Stimulated activated memory B cell treated with anti-CD40 and anti-IgM and Interleukin-4, amounts not matched to agents 10 μg/mL and 1 μg/mL and 100 μg/mL, for 72 hours (primary cell): Measurements from ENCODE around the gene OPA1.
A peak's percentile ranks its signal among the peaks of the same experiment; 100 is the strongest.
"Not testable (repeated sequence)": the region's sequence is repeated elsewhere in the genome, so short reads cannot be mapped to it uniquely, and the experiment has no call there.

ENCODE experiments used
- ATAC-seq: fragments of 150-1000 bp; cut with Tn5 transposase; 2 replicates; pipeline ENCODE4 v1.10.0; 2021
- H3K27ac Mint-ChIP-seq: one replicate; pipeline ENCODE4 v1.8.0; 2022; ENCODE audit warnings: mild to moderate bottlenecking, mixed read lengths
- H3K27me3 Mint-ChIP-seq: one replicate; pipeline ENCODE4 v1.8.0; 2022; ENCODE audit warnings: mixed read lengths
- H3K36me3 Mint-ChIP-seq: one replicate; pipeline ENCODE4 v1.8.0; 2022; ENCODE audit warnings: mixed read lengths
- H3K4me1 Mint-ChIP-seq: one replicate; pipeline ENCODE4 v1.8.0; 2022; ENCODE audit warnings: mixed read lengths
- H3K4me3 Mint-ChIP-seq: one replicate; pipeline ENCODE4 v1.8.0; 2022; ENCODE audit warnings: mild to moderate bottlenecking, moderate library complexity, mixed read lengths
- H3K9me3 Mint-ChIP-seq: one replicate; pipeline ENCODE4 v1.8.0; 2022; ENCODE audit warnings: mixed read lengths

OPA1 gene

GRCh38 chr3:193572426-193572908, 20.5 kb upstream of the OPA1 start:
- Mint-ChIP-seq H3K36me3 (no peaks in the 10 kb centered on the region), H3K27me3 (no peaks in the 10 kb centered on the region), H3K9me3 (no peaks in the 10 kb centered on the region), H3K27ac (no peak overlapping the region), H3K4me3 (no peak overlapping the region), H3K4me1 (no peaks in the 10 kb centered on the region)
- no peak for ATAC-seq

DNA sequence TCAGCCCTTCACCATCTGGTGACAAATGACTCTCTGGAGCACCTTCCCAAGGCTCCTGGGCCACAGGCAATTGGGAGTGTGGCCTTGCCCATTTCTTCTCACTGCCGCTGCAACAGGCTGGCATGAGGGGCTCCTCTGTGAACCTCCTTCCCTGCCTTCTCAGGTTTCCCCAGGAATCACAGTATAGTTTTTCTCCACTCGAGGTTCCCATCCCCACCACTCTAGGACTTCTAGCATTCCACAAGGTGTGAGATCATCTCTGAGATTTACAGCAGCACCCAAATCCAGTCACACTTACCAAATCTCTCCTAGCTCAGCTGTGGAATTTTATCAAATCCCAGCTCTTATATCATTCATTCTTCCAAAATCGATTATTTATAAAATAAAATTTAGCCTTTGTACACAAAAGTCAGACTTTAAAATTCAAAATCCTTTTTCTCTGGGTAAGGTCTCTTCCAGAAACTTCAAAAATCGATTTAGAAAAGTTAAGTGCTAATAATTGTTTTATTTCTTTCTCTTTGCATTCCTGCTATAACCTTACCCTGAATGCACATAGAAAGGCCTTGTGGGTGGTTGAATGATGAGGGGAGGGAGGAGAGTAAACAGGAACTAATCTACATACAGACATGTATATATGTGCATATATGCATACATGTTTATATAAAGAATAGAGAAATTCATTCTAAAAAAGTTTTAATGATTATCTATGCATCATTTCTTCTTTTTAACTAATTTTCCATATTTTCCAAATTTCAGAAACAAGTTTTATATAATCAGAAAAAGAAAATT, 19.4 kb upstream of the OPA1 start:
- H3K27me3 Mint-ChIP-seq, result no peaks in the 10 kb centered on the region
- no peak for ATAC-seq
- no peak overlapping the region for H3K4me3 Mint-ChIP-seq
- H3K9me3 Mint-ChIP-seq, result no peaks in the 10 kb centered on the region
- H3K4me1 Mint-ChIP-seq, result no peaks in the 10 kb centered on the region
- H3K27ac Mint-ChIP-seq, result no peak overlapping the region
- no peaks in the 10 kb centered on the region for H3K36me3 Mint-ChIP-seq

GRCh38 chr3:193574488-193575070, 18.4 kb upstream of the OPA1 start:
- H3K4me1 Mint-ChIP-seq, result no peaks in the 10 kb centered on the region
- no peaks in the 10 kb centered on the region for H3K36me3 Mint-ChIP-seq
- no peak for ATAC-seq
- H3K27me3 Mint-ChIP-seq, result no peaks in the 10 kb centered on the region
- no peaks in the 10 kb centered on the region for H3K9me3 Mint-ChIP-seq
- no peak overlapping the region for H3K27ac Mint-ChIP-seq
- H3K4me3 Mint-ChIP-seq, result no peak overlapping the region

DNA sequence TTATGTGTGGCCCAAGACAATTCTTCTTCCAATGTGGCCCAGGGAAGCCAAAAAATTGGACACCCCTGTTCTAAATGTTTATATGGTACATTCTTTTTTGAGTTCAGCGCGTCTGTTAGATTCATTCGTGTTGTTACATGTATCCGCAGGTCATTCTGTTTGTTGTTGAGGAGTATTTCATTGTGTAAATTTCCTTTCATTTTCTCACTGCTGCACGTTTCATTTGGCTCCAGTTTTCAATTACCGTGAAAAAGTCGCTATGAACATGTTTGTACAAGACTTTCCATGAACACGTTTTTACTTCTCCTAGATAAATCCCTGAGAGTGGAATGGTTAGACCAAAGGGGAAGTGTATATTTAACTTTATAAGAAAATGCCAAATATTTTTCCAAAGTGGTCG, 7.5 kb upstream of the OPA1 start:
- Mint-ChIP-seq H3K36me3 (no peaks in the 10 kb centered on the region), H3K27ac (no peak overlapping the region), H3K9me3 (no peaks in the 10 kb centered on the region), H3K4me3 (no peak overlapping the region), H3K27me3 (no peaks in the 10 kb centered on the region), H3K4me1 (no peaks in the 10 kb centered on the region)
- ATAC-seq, result no peak

- H3K27me3 Mint-ChIP-seq, result no peaks in the 10 kb centered on the region
- no peaks in the 10 kb centered on the region for H3K9me3 Mint-ChIP-seq
Measured at GRCh38 chr3:193586526-193586925, 6.5 kb upstream of the OPA1 start.

GRCh38 chr3:193589129-193589528, 3.9 kb upstream of the OPA1 start:
- ATAC-seq, result no peak
- H3K27me3 Mint-ChIP-seq, result no peaks in the 10 kb centered on the region
- H3K4me1 Mint-ChIP-seq, result peaks cover 9% of the 10 kb centered on the region
- no peaks in the 10 kb centered on the region for H3K36me3 Mint-ChIP-seq
- no peaks in the 10 kb centered on the region for H3K9me3 Mint-ChIP-seq
- H3K27ac Mint-ChIP-seq, result no peak overlapping the region
- H3K4me3 Mint-ChIP-seq, result no peak overlapping the region

More at GRCh38 chr3:193586526-193586925, 6.5 kb upstream of the OPA1 start:
- Mint-ChIP-seq H3K36me3 (no peaks in the 10 kb centered on the region), H3K27ac (no peak overlapping the region), H3K4me1 (no peaks in the 10 kb centered on the region), H3K4me3 (no peak overlapping the region)
- ATAC-seq, result no peak

- H3K36me3 Mint-ChIP-seq, result no peaks in the 10 kb centered on the region
- no peak for ATAC-seq
- H3K27me3 Mint-ChIP-seq, result no peaks in the 10 kb centered on the region
- H3K9me3 Mint-ChIP-seq, result no peaks in the 10 kb centered on the region
- H3K27ac Mint-ChIP-seq, result no peak overlapping the region
- H3K4me1 Mint-ChIP-seq, result peaks cover 14% of the 10 kb centered on the region
- H3K4me3 Mint-ChIP-seq, result no peak overlapping the region
Measured at GRCh38 chr3:193589616-193590015, 3.4 kb upstream of the OPA1 start.

DNA sequence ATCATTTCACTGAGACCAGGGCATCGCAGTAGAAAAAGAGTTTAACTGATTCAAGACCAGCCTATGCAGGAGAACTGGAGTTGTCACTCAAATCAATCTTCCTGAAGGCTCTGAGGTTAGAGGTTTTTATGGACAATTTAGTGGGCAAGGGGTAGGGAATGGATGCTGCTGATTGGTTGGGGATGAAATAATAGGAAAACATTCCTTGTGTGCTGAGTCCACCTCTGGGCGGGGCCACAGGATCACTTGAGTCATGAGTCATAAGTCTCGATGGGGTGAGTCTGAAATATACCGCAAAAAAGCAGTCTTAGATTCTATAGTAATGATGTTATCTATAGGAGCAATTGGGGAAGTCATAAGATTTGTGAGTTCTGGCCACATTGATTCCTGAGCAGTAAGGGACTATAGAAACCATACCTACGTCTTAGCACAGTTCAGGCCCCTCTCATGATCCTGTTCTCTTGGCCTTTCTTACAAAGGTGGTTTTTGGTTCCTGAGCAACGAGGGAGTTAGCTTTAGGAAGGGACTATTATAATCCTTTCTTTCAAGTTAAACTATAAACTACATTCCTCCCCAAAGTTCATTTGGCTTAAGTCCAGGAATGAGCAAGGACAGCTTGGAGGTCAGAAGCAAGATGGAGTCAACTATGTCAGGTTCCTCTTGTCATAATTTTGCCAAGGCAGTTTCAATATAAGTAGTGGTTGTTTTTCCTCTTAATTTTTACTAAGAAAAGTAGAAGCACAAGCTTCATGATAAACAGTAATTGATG, 2.7 kb upstream of the OPA1 start:
- peaks cover 14% of the 10 kb centered on the region for H3K4me1 Mint-ChIP-seq
- no peak for ATAC-seq
- no peaks in the 10 kb centered on the region for H3K27me3 Mint-ChIP-seq
- no peak overlapping the region for H3K27ac Mint-ChIP-seq
- no peak overlapping the region for H3K4me3 Mint-ChIP-seq
- no peaks in the 10 kb centered on the region for H3K9me3 Mint-ChIP-seq
- H3K36me3 Mint-ChIP-seq, result no peaks in the 10 kb centered on the region

DNA sequence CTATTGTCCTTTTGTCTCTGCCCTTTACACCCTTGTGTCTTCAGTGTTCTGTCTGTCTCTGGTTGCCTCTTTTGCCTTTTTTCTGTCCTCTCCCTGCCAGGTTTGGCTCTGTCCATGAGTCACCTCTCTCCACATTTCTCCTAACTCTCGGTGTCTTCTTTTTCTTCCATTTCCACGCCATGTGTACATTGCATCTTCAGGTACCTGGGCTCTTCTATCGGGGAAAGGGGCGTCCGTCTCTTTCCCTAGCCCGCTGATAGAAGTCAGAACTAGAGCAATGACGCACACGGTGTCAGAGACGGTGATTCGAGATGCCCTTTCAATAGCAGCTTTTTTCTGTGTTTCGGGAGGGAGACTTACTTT, 641 bp downstream of the OPA1 start:
- ATAC-seq, result peak; percentile 64
- H3K36me3 Mint-ChIP-seq, result peaks cover 13% of the 10 kb centered on the region
- H3K4me3 Mint-ChIP-seq, result peak overlapping the region; percentile 89
- no peaks in the 10 kb centered on the region for H3K27me3 Mint-ChIP-seq
- no peaks in the 10 kb centered on the region for H3K9me3 Mint-ChIP-seq
- peak overlapping the region; percentile 95 for H3K27ac Mint-ChIP-seq
- H3K4me1 Mint-ChIP-seq, result peaks cover 43% of the 10 kb centered on the region

- ATAC-seq, result no peak
- Mint-ChIP-seq H3K4me3 (no peak overlapping the region), H3K27me3 (no peaks in the 10 kb centered on the region), H3K9me3 (no peaks in the 10 kb centered on the region), H3K4me1 (peaks cover 54% of the 10 kb centered on the region), H3K36me3 (peaks cover 22% of the 10 kb centered on the region), H3K27ac (peak overlapping the region; percentile 95)
Measured at GRCh38 chr3:193594946-193595689, 2.1 kb downstream of the OPA1 start.

- peaks cover 22% of the 10 kb centered on the region for H3K36me3 Mint-ChIP-seq
- no peaks in the 10 kb centered on the region for H3K27me3 Mint-ChIP-seq
- no peaks in the 10 kb centered on the region for H3K9me3 Mint-ChIP-seq
- no peak for ATAC-seq
- H3K27ac Mint-ChIP-seq, result no peak overlapping the region
- H3K4me3 Mint-ChIP-seq, result no peak overlapping the region
- H3K4me1 Mint-ChIP-seq, result peaks cover 54% of the 10 kb centered on the region
Measured at GRCh38 chr3:193595939-193596487, 3.0 kb downstream of the OPA1 start.

GRCh38 chr3:193598202-193598601, 5.2 kb downstream of the OPA1 start:
- H3K36me3 Mint-ChIP-seq, result peaks cover 22% of the 10 kb centered on the region

GRCh38 chr3:193599393-193599792, 6.4 kb downstream of the OPA1 start:
- H3K27me3 Mint-ChIP-seq, result no peaks in the 10 kb centered on the region
- H3K36me3 Mint-ChIP-seq, result peaks cover 22% of the 10 kb centered on the region
- peaks cover 51% of the 10 kb centered on the region for H3K4me1 Mint-ChIP-seq
- H3K4me3 Mint-ChIP-seq, result no peak overlapping the region
- no peak overlapping the region for H3K27ac Mint-ChIP-seq
- no peaks in the 10 kb centered on the region for H3K9me3 Mint-ChIP-seq
- no peak for ATAC-seq

More at GRCh38 chr3:193598202-193598601, 5.2 kb downstream of the OPA1 start:
- no peaks in the 10 kb centered on the region for H3K9me3 Mint-ChIP-seq
- no peak overlapping the region for H3K4me3 Mint-ChIP-seq
- no peak for ATAC-seq
- peaks cover 54% of the 10 kb centered on the region for H3K4me1 Mint-ChIP-seq
- no peak overlapping the region for H3K27ac Mint-ChIP-seq
- H3K27me3 Mint-ChIP-seq, result no peaks in the 10 kb centered on the region

GRCh38 chr3:193605876-193606275, 12.9 kb downstream of the OPA1 start:
- peaks cover 28% of the 10 kb centered on the region for H3K4me1 Mint-ChIP-seq
- peaks cover 31% of the 10 kb centered on the region for H3K36me3 Mint-ChIP-seq

DNA sequence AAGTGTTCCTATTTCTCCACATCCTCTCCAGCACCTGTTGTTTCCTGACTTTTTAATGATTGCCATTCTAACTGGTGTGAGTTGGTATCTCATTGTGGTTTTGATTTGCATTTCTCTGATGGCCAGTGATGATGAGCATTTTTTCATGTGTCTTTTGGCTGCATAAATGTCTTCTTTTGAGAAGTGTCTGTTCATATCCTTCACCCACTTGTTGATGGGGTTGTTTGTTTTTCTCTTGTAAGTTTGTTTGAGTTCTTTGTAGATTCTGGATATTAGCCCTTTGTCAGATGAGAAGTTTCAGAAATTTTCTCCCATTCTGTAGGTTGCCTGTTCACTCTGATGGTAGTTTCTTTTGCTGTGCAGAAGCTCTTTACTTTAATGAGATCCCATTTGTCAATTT, 13.9 kb downstream of the OPA1 start:
- not testable (repeated sequence) for H3K27ac Mint-ChIP-seq, H3K4me3 Mint-ChIP-seq, H3K27me3 Mint-ChIP-seq, H3K9me3 Mint-ChIP-seq, ATAC-seq
- H3K36me3 Mint-ChIP-seq, result peaks cover 34% of the 10 kb centered on the region
- H3K4me1 Mint-ChIP-seq, result peaks cover 28% of the 10 kb centered on the region

More at GRCh38 chr3:193605876-193606275, 12.9 kb downstream of the OPA1 start:
- no peaks in the 10 kb centered on the region for H3K9me3 Mint-ChIP-seq
- H3K27me3 Mint-ChIP-seq, result no peaks in the 10 kb centered on the region
- no peak overlapping the region for H3K4me3 Mint-ChIP-seq
- no peak overlapping the region for H3K27ac Mint-ChIP-seq
- no peak for ATAC-seq
